Endothelial cell of umbilical vein (primary cell): Measurements from ENCODE around the gene ZNF160. TPM values are rescaled to one million over a fixed set of nuclear protein-coding genes. Genes with fewer than 3 reads are reported as not detected.

Source experiments
- BruUV-seq: library from RNA; stranded (reverse); fragments of 400-500 nt; replicated peaks from 2 replicates; lab custom pipeline; 2021; lab: Mats Ljungman, UMichigan
- CTCF ChIA-PET: fragments of 300-600, 350-600 bp; sonication (Branson Sonifier 250); formaldehyde crosslinking; loops from one replicate; lab custom pipeline; 2021; ENCODE audit warnings: antibody characterized with exemption, inconsistent platforms; lab: Charles Lee
- POLR2A ChIA-PET: fragments of 300-600, 350-600 bp; sonication (Branson Sonifier 250); formaldehyde crosslinking; loops from one replicate; lab custom pipeline; 2021; ENCODE audit warnings: antibody characterized with exemption, inconsistent platforms; lab: Charles Lee
- DNase-seq: peaks from one replicate; pipeline ENCODE4 v3.0.0-alpha.2; 2011; ENCODE audit warnings: low read depth, low spot score
- FAIRE-seq: peaks from 2 replicates; lab custom pipeline; 2011; peaks lifted over from hg19 to GRCh38; lab: Jason Lieb, UNC
- H2AFZ ChIP-seq: 2 replicates; pipeline ENCODE4 v1.6.0; 2012; ENCODE audit warnings: low read depth, low read length, control low read depth, inconsistent platforms
- H3K27ac ChIP-seq: 2 replicates; pipeline ENCODE4 v1.5.1; 2011; ENCODE audit warnings: low read depth, mild to moderate bottlenecking, control low read depth, low read length, moderate library complexity; ENCODE audit not compliant: insufficient read depth
- H3K27me3 ChIP-seq, 2 experiments: 2 replicates each; pipeline versions ENCODE4 v1.6.0 to v1.6.1; 2011; ENCODE audit warnings: low read length in 2 of 2, mixed read lengths in 1 of 2; ENCODE audit not compliant: control insufficient read depth in 2 of 2, insufficient read depth in 2 of 2
- H3K36me3 ChIP-seq, 2 experiments: 2 replicates in 1 of 2; 3 replicates in 1 of 2; pipeline ENCODE4 v1.5.1; 2011; ENCODE audit warnings: low read length in 2 of 2, mild to moderate bottlenecking in 1 of 2, moderate library complexity in 1 of 2; ENCODE audit not compliant: control insufficient read depth in 2 of 2, insufficient read depth in 2 of 2; ENCODE audit errors: extremely low read depth in 1 of 2
- H3K4me1 ChIP-seq: 3 replicates; pipeline ENCODE4 v1.5.1; 2011; ENCODE audit warnings: mild to moderate bottlenecking, low read length; ENCODE audit not compliant: control insufficient read depth, insufficient read depth; ENCODE audit errors: extremely low read depth
- H3K4me2 ChIP-seq: 2 replicates; pipeline ENCODE4 v1.6.1; 2011; ENCODE audit warnings: low read length, control low read depth, mixed read lengths; ENCODE audit not compliant: insufficient read depth
- H3K4me3 ChIP-seq, 3 experiments: fragments of 200-600 bp in 1 of 3; sonication (generic), shearing (Covaris generic) in 1 of 3; replicated peaks in 1 of 3; 2 replicates each; pipeline ENCODE4 v1.5.1; 2011 to 2016; ENCODE audit warnings: control low read depth in 3 of 3, low read length in 3 of 3, mild to moderate bottlenecking in 2 of 3, inconsistent platforms in 1 of 3, low read depth in 1 of 3, moderate library complexity in 1 of 3; ENCODE audit not compliant: insufficient read depth in 1 of 3
- H3K79me2 ChIP-seq: 2 replicates; pipeline ENCODE4 v1.6.0; 2012; ENCODE audit warnings: low read length, inconsistent platforms; ENCODE audit not compliant: control insufficient read depth, insufficient read depth
- H3K9ac ChIP-seq: replicated peaks from 2 replicates; pipeline ENCODE3; 2011; ENCODE audit warnings: low read length, control low read depth; ENCODE audit not compliant: insufficient read depth; ENCODE audit errors: extremely low read depth
- H3K9me1 ChIP-seq: replicated peaks from 3 replicates; pipeline ENCODE4 v1.6.0; 2011; ENCODE audit warnings: mild to moderate bottlenecking, low read length; ENCODE audit not compliant: control insufficient read depth, insufficient read depth; ENCODE audit errors: extremely low read depth
- H3K9me3 ChIP-seq: replicated peaks from 2 replicates; pipeline ENCODE4 v1.5.1; 2012; ENCODE audit warnings: low read length, inconsistent platforms; ENCODE audit not compliant: control insufficient read depth, insufficient read depth
- H4K20me1 ChIP-seq: replicated peaks from 2 replicates; pipeline ENCODE3; 2011; ENCODE audit warnings: mild to moderate bottlenecking, low read length; ENCODE audit not compliant: control insufficient read depth, insufficient read depth; ENCODE audit errors: extremely low read depth
- CTCF ChIP-seq, 2 donors: IDR thresholded peaks; 1 replicate in 1 of 2; 2 replicates in 1 of 2; pipeline ENCODE4 v1.5.1; 2011; ENCODE audit warnings: low read length in 2 of 2, mild to moderate bottlenecking in 2 of 2, moderate library complexity in 2 of 2, control low read depth in 1 of 2, inconsistent platforms in 1 of 2, low read depth in 1 of 2; ENCODE audit not compliant: insufficient read depth in 1 of 2; ENCODE audit errors: extremely low read depth in 1 of 2
- EZH2 ChIP-seq: IDR thresholded peaks from 2 replicates; pipeline ENCODE4 v1.6.1; 2012; ENCODE audit warnings: borderline replicate concordance, low read depth, mild to moderate bottlenecking, moderate library complexity, low read length, inconsistent platforms; ENCODE audit not compliant: severe bottlenecking
- GATA2 ChIP-seq: IDR thresholded peaks from 2 replicates; pipeline ENCODE4 v1.7.0; 2011; ENCODE audit warnings: low read depth, mild to moderate bottlenecking, moderate library complexity, mixed read lengths, low read length; ENCODE audit not compliant: insufficient read length, insufficient read depth
- JUN ChIP-seq: IDR thresholded peaks from 2 replicates; pipeline ENCODE4 v1.6.1; 2011; ENCODE audit warnings: borderline replicate concordance, low read depth; ENCODE audit not compliant: insufficient read length, insufficient read depth
- MYC ChIP-seq: IDR thresholded peaks from one replicate; pipeline ENCODE4 v1.6.1; 2011; ENCODE audit warnings: mild to moderate bottlenecking, low read depth, low read length
- POLR2AphosphoS5 ChIP-seq: IDR thresholded peaks from 2 replicates; pipeline ENCODE4 v1.6.1; 2012; ENCODE audit warnings: low read depth, mild to moderate bottlenecking, control low read depth, low read length, moderate library complexity; ENCODE audit not compliant: insufficient read depth
- dilution Hi-C: fragments of 300-500 bp; cut with MboI; formaldehyde crosslinking; loops from one replicate; pipeline ENCODE4 v1.15.0; 2019; ENCODE audit warnings: low sequenced_read_pairs; ENCODE audit not compliant: extremely low pct_ligation_motif_present
- intact Hi-C: fragments of 100-400 bp; cut with micrococcal nuclease; formaldehyde crosslinking; loops from one replicate; pipeline ENCODE4 v1.10.0; 2022
- polyA plus RNA-seq, 4 experiments: library from polyadenylated mRNA; depleted of rRNA in 3 of 4; stranded (reverse) in 3 of 4; unstranded in 1 of 4; fragments of >200 nt; gene quantifications; 2 replicates each; pipeline versions ENCODE4 v1.2.1 to v1.2.3, GENCODE V29; 2011 to 2012; ENCODE audit warnings: missing spikeins in 1 of 4
- total RNA-seq: library from RNA; stranded (reverse); gene quantifications from 2 replicates; pipeline ENCODE4 v1.2.3, GENCODE V29; 2021

The ZNF160 gene
- total and polyA plus RNA-seq, 2 donors (not counting 3 experiments of a cell fraction or from before 2014, with no cell fraction given), result 11.3 to 16.4 TPM

GRCh38 chr19:53131085-53131590, 27.9 kb upstream of the ZNF160 start:
- no peaks in the 10 kb centered on the region for H3K9me3 ChIP-seq
- DNase-seq (no peak), FAIRE-seq (no peak)
- intact Hi-C loops (no loop called here), dilution Hi-C loops (no loop called here)
- H3K9me1 ChIP-seq, result no peaks in the 10 kb centered on the region
- no peaks in the 10 kb centered on the region for H3K27me3 ChIP-seq
- H3K4me2 ChIP-seq, result no peak overlapping the region
- H3K4me3 ChIP-seq, result no peak overlapping the region
- no peak overlapping the region for H3K9ac ChIP-seq
- H3K27ac ChIP-seq, result no peak overlapping the region
- H2AFZ ChIP-seq, result no peak overlapping the region
- TF ChIP-seq POLR2AphosphoS5 (no peak), JUN (no peak), EZH2 (no peak), CTCF (IDR thresholded peaks at IDR 0.05; ENCODE audit: extremely low read depth in 1 of 2, insufficient read depth in 1 of 2, low read depth in 1 of 2, low read length in 2 of 2) (no peak), MYC (no peak), GATA2 (no peak)
- BruUV-seq, result no TSS peak
- no peaks in the 10 kb centered on the region for H3K36me3 ChIP-seq
- ChIA-PET POLR2A (no interaction called here), CTCF (interaction anchor here (0.9 to 1.7 kb wide), 2 partner anchors 54 to 64 kb away, joined by 3 to 6 read pairs; no protein-coding TSS in a partner anchor)
- H4K20me1 ChIP-seq, result no peaks in the 10 kb centered on the region
- no peaks in the 10 kb centered on the region for H3K4me1 ChIP-seq
- no peaks in the 10 kb centered on the region for H3K79me2 ChIP-seq
